GM06990 (cell line): ENCODE results near the gene NTM.
A peak's percentile ranks its signal among the peaks of the same experiment; 100 is the strongest.

Source experiments
- DNase-seq: peaks from one replicate; pipeline ENCODE4 v3.0.0-alpha.2; 2011; ENCODE audit not compliant: insufficient read length; ENCODE audit errors: extremely low read depth
- H3K27me3 ChIP-seq: replicated peaks from 2 replicates; pipeline ENCODE4 v1.6.0; 2011; ENCODE audit warnings: low read length; ENCODE audit not compliant: control insufficient read depth, insufficient read depth
- H3K36me3 ChIP-seq: 2 replicates; pipeline ENCODE4 v1.5.1; 2011; ENCODE audit warnings: low read length; ENCODE audit not compliant: control insufficient read depth, insufficient read depth
- H3K4me3 ChIP-seq: replicated peaks from 2 replicates; pipeline ENCODE4 v1.5.1; 2011; ENCODE audit warnings: low read depth, mild to moderate bottlenecking, control low read depth, low read length
- CTCF ChIP-seq: IDR thresholded peaks from 2 replicates; pipeline ENCODE4 v1.5.1; 2011; ENCODE audit warnings: low read length, control low read depth, mild to moderate bottlenecking, inconsistent platforms; ENCODE audit not compliant: insufficient read depth, poor library complexity, severe bottlenecking

Gene NTM

DNA sequence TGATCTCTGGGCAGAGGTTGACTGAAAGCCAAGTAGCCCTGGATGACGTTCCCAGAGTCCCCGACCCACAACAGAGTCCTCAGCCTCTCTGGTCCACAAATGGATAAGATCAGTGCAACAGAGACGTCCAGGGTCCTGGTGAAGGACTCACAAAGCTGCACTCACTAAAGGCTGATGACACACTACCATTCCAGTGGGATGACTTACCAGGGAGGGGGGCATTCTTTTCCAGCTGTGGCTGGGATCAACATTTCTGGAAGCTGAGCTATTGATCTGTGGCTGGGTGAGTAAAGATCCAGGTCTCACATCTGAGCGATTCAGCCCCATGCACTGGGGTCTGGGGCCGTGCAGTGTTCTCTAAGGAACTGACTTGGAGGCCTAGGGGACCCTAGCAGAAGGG lies 296.2 kb downstream of the NTM start:
- H3K27me3 ChIP-seq: no peaks in the 10 kb centered on the region
- no peak for DNase-seq
- TF ChIP-seq CTCF: no peak
- H3K36me3 ChIP-seq: no peaks in the 10 kb centered on the region
- no peak overlapping the region for H3K4me3 ChIP-seq

DNA sequence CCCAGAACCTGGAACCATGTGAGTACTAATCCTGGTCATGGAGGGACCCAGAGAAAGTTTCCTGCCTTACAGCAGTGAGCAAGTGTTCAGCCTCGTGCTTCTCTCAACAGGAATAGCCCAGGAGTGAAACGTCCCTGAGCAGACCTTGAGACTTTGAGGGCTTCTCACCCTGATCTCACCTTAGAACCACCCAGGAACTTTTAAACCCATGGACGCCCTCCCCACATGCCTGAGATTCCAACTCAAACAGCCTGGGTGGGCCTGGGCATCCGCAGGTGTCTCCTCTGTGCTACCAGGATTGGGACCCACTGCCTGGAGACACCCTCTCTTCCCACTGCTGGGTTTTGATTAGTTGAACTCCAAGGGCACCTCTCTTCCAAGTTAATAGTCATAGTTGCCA lies 297.2 kb downstream of the NTM start:
- no peak overlapping the region for H3K4me3 ChIP-seq
- H3K36me3 ChIP-seq: no peaks in the 10 kb centered on the region
- no peak for DNase-seq
- no peak for TF ChIP-seq CTCF
- H3K27me3 ChIP-seq: no peaks in the 10 kb centered on the region

DNA sequence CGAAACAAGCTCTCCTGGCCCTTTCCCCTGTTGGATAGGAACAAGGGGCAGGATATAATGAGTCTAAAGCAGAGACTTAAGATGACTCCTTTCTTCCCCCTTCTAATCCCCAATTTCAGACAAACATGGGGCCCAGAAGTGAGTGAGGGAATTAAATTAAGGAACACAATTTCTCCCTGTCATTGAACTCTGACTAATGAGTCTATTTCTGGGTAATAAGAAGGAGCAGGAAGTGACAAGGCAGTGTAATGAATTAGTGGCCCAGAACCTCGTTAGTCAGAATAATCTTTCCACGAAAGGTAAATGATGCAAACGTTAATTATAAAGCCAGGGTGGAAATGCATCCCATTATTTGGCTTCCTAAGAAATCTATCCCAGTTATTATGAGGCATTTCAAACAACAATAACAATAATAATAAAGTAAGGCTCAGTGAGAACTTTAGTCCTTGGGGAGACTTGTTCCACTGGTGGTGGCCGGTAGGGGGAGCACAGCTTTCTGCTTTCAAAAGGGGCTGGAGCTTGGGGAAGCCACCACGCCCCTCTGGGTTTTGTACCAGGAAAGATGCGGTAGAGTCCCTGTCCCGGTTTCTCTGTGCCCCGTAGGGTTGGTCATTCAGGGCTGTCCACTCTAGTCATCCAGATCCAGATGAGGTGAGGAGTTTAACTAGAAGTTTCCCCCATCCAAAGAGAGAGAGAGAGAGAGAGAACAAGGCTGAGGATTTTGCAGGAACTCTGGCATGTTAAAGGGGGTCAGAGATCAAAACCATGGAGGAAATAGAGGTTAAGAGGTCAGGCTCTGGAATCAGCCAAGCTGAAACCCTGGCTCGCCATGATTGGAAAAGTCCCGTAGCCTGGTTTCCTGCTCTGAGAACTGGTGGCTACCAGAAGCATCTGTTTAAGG lies 298.3 kb downstream of the NTM start:
- no peaks in the 10 kb centered on the region for H3K36me3 ChIP-seq
- TF ChIP-seq CTCF: peak; percentile 93
- H3K4me3 ChIP-seq: no peak overlapping the region
- DNase-seq: no peak
- H3K27me3 ChIP-seq: no peaks in the 10 kb centered on the region

GRCh38 chr11:131669401-131669780 lies 299.0 kb downstream of the NTM start:
- Histone ChIP-seq H3K27me3 (peaks cover 2% of the 10 kb centered on the region; the same call in 1 of the 2 replicates), H3K36me3 (no peaks in the 10 kb centered on the region), H3K4me3 (no peak overlapping the region)
- no peak for DNase-seq
- TF ChIP-seq CTCF: no peak

DNA sequence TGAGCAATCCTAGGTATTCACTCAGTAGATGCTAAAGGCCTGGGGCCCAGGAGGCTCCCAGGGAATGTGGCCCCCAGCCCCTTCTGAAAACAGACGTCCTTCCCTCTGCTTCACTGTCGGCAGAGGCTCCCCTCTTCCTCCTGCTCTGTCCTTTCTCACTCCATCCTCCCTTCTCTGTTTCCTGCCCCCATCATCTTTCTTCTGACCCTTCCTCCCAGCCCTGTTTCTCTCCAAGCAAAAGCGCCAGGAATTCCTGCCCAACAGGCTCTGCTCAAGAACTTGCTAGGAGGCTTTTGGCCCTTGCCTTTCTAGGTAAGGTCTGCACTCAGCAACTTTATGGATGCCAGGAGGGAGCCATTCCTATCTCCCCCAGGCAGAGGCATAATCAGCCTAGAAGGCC lies 300.5 kb downstream of the NTM start:
- H3K4me3 ChIP-seq: no peak overlapping the region
- TF ChIP-seq CTCF: no peak
- no peaks in the 10 kb centered on the region for H3K36me3 ChIP-seq
- DNase-seq: no peak
- peaks cover 2% of the 10 kb centered on the region; the same call in 1 of the 2 replicates for H3K27me3 ChIP-seq
